VCaP (cell line): ENCODE data around the gene RNF5.

Experiments
- H3K27ac ChIP-seq: fragments of 450-650 bp; 2 replicates; pipeline ENCODE4 v1.5.1; 2017
- CTCF ChIP-seq: fragments of 450-650 bp; conservative IDR thresholded peaks from 2 replicates; pipeline ENCODE4 v1.5.1; 2017; ENCODE audit warnings: mild to moderate bottlenecking, moderate library complexity

RNF5 gene

GRCh38 chr6:32154514-32155161 lies 23.6 kb upstream of the RNF5 start:
- peak; percentile 75 for TF ChIP-seq CTCF
- peak overlapping the region; percentile 89 for H3K27ac ChIP-seq

GRCh38 chr6:32156891-32157290 lies 21.3 kb upstream of the RNF5 start:
- TF ChIP-seq CTCF, result no peak
- H3K27ac ChIP-seq, result no peak overlapping the region

GRCh38 chr6:32158052-32158451 lies 20.2 kb upstream of the RNF5 start:
- no peak overlapping the region for H3K27ac ChIP-seq
- TF ChIP-seq CTCF, result no peak

- no peak overlapping the region for H3K27ac ChIP-seq
- no peak for TF ChIP-seq CTCF
These were observed 14.5 kb upstream of the RNF5 start for GRCh38 chr6:32163559-32164258.

- no peak for TF ChIP-seq CTCF
- no peak within 1 kb of the TSS for H3K27ac ChIP-seq
These were observed 13.9 kb upstream of the RNF5 start, which contains the start of gene EGFL8 for GRCh38 chr6:32164295-32164694. Gene EGFL8 (plus strand): TSS chr6:32164595. CDS start chr6:32166166, 1,571 bp downstream.

- no peak overlapping the region for H3K27ac ChIP-seq
These were observed 11.7 kb upstream of the RNF5 start for GRCh38 chr6:32166411-32167061.

More at GRCh38 chr6:32166411-32167061, 11.7 kb upstream of the RNF5 start:
- TF ChIP-seq CTCF, result no peak
